IMR-90 (cell line): ENCODE measurements around the gene OR8D4.

Source experiments
- BHLHE40 ChIP-seq: fragments of 150-350 bp; IDR thresholded peaks from 2 replicates; pipeline ENCODE4 v1.6.1; 2016; ENCODE audit warnings: mild to moderate bottlenecking, low read depth, low read length
- CEBPB ChIP-seq: IDR thresholded peaks from 2 replicates; pipeline ENCODE4 v1.6.1; 2012; ENCODE audit warnings: low read depth, low read length, improper control_type of control experiment
- CHD1 ChIP-seq: IDR thresholded peaks from 2 replicates; pipeline ENCODE4 v1.6.1; 2012; ENCODE audit warnings: low read depth, low read length, improper control_type of control experiment
- FOS ChIP-seq: fragments of 150-350 bp; IDR thresholded peaks from 2 replicates; pipeline ENCODE4 v1.6.1; 2016; ENCODE audit warnings: low read depth, low read length
- MAFK ChIP-seq: IDR thresholded peaks from 2 replicates; pipeline ENCODE4 v1.6.1; 2012; ENCODE audit warnings: low read depth, low read length, improper control_type of control experiment
- MXI1 ChIP-seq: IDR thresholded peaks from 2 replicates; pipeline ENCODE4 v1.6.1; 2012; ENCODE audit warnings: low read depth, mild to moderate bottlenecking, low read length, moderate library complexity, borderline replicate concordance
- POLR2A ChIP-seq: IDR thresholded peaks from 2 replicates; pipeline ENCODE4 v1.6.1; 2012; ENCODE audit warnings: mild to moderate bottlenecking, low read depth, low read length
- RAD21 ChIP-seq: IDR thresholded peaks from 2 replicates; pipeline ENCODE4 v1.6.1; 2012; ENCODE audit warnings: low read length, improper control_type of control experiment
- SMC3 ChIP-seq: fragments of 150-350 bp; IDR thresholded peaks from 2 replicates; pipeline ENCODE4 v1.6.1; 2016; ENCODE audit warnings: low read depth, mild to moderate bottlenecking, antibody characterized with exemption, low read length, moderate library complexity
- TF ChIP-seq, protein P1 (sequence below): conservative IDR thresholded peaks from 2 replicates; pipeline ENCODE4 v1.5.1; 2012; ENCODE audit warnings: mild to moderate bottlenecking, low read depth, low read length, improper control_type of control experiment
- TF ChIP-seq, protein P2 (sequence below): fragments of 150-350 bp; IDR thresholded peaks from 2 replicates; pipeline ENCODE4 v1.6.1; 2017; ENCODE audit warnings: mild to moderate bottlenecking, antibody characterized with exemption, low read length, low read depth

DNA sequence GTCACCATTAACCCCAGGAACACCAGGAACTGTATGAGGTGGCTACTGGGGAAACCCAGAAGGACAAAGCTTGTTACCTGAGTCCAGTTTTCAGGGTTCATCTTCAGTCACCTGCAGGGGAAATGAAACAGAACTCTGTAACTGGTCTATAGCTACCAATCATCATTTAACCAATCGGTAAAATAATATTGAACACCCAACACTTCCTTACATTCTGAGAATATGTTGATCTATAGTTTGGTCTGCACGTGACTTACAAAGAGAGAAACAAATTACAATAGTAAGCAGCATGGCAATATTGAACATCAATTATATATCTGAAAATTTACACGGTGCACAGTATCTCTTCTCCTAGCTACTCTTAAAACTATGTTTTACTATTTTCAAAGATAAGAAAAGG lies 41.8 kb downstream of the OR8D4 start, which contains the start of gene OR6T1:
- TF ChIP-seq, protein P1, sequence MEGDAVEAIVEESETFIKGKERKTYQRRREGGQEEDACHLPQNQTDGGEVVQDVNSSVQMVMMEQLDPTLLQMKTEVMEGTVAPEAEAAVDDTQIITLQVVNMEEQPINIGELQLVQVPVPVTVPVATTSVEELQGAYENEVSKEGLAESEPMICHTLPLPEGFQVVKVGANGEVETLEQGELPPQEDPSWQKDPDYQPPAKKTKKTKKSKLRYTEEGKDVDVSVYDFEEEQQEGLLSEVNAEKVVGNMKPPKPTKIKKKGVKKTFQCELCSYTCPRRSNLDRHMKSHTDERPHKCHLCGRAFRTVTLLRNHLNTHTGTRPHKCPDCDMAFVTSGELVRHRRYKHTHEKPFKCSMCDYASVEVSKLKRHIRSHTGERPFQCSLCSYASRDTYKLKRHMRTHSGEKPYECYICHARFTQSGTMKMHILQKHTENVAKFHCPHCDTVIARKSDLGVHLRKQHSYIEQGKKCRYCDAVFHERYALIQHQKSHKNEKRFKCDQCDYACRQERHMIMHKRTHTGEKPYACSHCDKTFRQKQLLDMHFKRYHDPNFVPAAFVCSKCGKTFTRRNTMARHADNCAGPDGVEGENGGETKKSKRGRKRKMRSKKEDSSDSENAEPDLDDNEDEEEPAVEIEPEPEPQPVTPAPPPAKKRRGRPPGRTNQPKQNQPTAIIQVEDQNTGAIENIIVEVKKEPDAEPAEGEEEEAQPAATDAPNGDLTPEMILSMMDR, result no peak
- no peak for TF ChIP-seq POLR2A
- no peak for TF ChIP-seq CEBPB
- TF ChIP-seq RAD21, result no peak
- TF ChIP-seq FOS, result no peak
- TF ChIP-seq, protein P2, sequence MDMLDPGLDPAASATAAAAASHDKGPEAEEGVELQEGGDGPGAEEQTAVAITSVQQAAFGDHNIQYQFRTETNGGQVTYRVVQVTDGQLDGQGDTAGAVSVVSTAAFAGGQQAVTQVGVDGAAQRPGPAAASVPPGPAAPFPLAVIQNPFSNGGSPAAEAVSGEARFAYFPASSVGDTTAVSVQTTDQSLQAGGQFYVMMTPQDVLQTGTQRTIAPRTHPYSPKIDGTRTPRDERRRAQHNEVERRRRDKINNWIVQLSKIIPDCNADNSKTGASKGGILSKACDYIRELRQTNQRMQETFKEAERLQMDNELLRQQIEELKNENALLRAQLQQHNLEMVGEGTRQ, result no peak
- TF ChIP-seq MXI1, result no peak
- TF ChIP-seq SMC3, result no peak
- no peak for TF ChIP-seq CHD1
- no peak for TF ChIP-seq BHLHE40
- no peak for TF ChIP-seq MAFK
